GM21737 (cell line): ENCODE measurements around the gene FGFR3.

Experiments
- ATAC-seq: cut with Tn5 transposase; IDR thresholded peaks from one replicate; pipeline ENCODE4 v1.9.1; 2021; ENCODE audit warnings: mild to moderate bottlenecking, moderate library complexity; ENCODE audit not compliant: unreplicated experiment

Gene FGFR3

GRCh38 chr4:1769692-1770091 lies 23.4 kb upstream of the FGFR3 start:
- no peak for ATAC-seq

GRCh38 chr4:1770245-1770644 lies 22.8 kb upstream of the FGFR3 start:
- no peak for ATAC-seq

GRCh38 chr4:1770791-1771231 lies 22.3 kb upstream of the FGFR3 start:
- ATAC-seq = no peak

GRCh38 chr4:1771555-1772305 lies 21.4 kb upstream of the FGFR3 start:
- ATAC-seq = no peak

- ATAC-seq = no peak
These were observed 20.1 kb upstream of the FGFR3 start for GRCh38 chr4:1772853-1773538.

- ATAC-seq = no peak
These were observed 19.3 kb upstream of the FGFR3 start for GRCh38 chr4:1773754-1774153.

GRCh38 chr4:1775731-1776500 lies 17.2 kb upstream of the FGFR3 start:
- no peak for ATAC-seq

- no peak for ATAC-seq
These were observed 16.5 kb upstream of the FGFR3 start for GRCh38 chr4:1776521-1777161.

- ATAC-seq = no peak
These were observed 15.1 kb upstream of the FGFR3 start for GRCh38 chr4:1777822-1778641.

GRCh38 chr4:1778642-1779392 lies 14.3 kb upstream of the FGFR3 start:
- ATAC-seq = no peak

- ATAC-seq = no peak
These were observed 13.3 kb upstream of the FGFR3 start for GRCh38 chr4:1779588-1780382.

GRCh38 chr4:1780435-1780834 lies 12.7 kb upstream of the FGFR3 start:
- ATAC-seq = no peak

GRCh38 chr4:1783015-1783414 lies 10.1 kb upstream of the FGFR3 start:
- ATAC-seq = no peak

GRCh38 chr4:1783970-1784369 lies 9.1 kb upstream of the FGFR3 start:
- no peak for ATAC-seq

GRCh38 chr4:1784395-1784788 lies 8.7 kb upstream of the FGFR3 start:
- ATAC-seq = no peak

GRCh38 chr4:1784789-1785591 lies 8.1 kb upstream of the FGFR3 start:
- no peak for ATAC-seq

- no peak for ATAC-seq
These were observed 7.5 kb upstream of the FGFR3 start for GRCh38 chr4:1785592-1785991.
